Effector memory CD4-positive, alpha-beta T cell (primary cell): ENCODE data around the gene ZNF544.
"Not testable (repeated sequence)": the region's sequence is repeated elsewhere in the genome, so short reads cannot be mapped to it uniquely, and the experiment has no call there.

Experiments used
- DNase-seq, 3 donors: peaks; one replicate each; pipeline ENCODE4 v3.0.0-alpha.2; 2020
- H3K27ac ChIP-seq: 2 replicates; pipeline ENCODE4 v1.7.0; 2013; ENCODE audit warnings: mild to moderate bottlenecking, low read length, moderate library complexity; ENCODE audit not compliant: insufficient read depth, poor library complexity, severe bottlenecking
- H3K27me3 ChIP-seq: replicated peaks from 2 replicates; pipeline ENCODE4 v1.7.0; 2013; ENCODE audit warnings: mild to moderate bottlenecking, low read length; ENCODE audit not compliant: insufficient read depth, control insufficient read depth, poor library complexity, severe bottlenecking
- H3K36me3 ChIP-seq: 2 replicates; pipeline ENCODE4 v1.7.0; 2013; ENCODE audit warnings: mild to moderate bottlenecking, low read length, moderate library complexity; ENCODE audit not compliant: control insufficient read depth, insufficient read depth
- H3K4me1 ChIP-seq: 2 replicates; pipeline ENCODE4 v1.7.0; 2013; ENCODE audit warnings: low read length, mild to moderate bottlenecking; ENCODE audit not compliant: control insufficient read depth, insufficient read depth, poor library complexity, severe bottlenecking
- H3K4me3 ChIP-seq: 2 replicates; pipeline ENCODE4 v1.7.0; 2013; ENCODE audit warnings: low read length, low read depth, mild to moderate bottlenecking; ENCODE audit not compliant: insufficient read depth, poor library complexity, severe bottlenecking
- H3K9me3 ChIP-seq: 2 replicates; pipeline ENCODE4 v1.7.0; 2013; ENCODE audit warnings: mild to moderate bottlenecking, low read length, moderate library complexity; ENCODE audit not compliant: control insufficient read depth

Gene ZNF544

DNA sequence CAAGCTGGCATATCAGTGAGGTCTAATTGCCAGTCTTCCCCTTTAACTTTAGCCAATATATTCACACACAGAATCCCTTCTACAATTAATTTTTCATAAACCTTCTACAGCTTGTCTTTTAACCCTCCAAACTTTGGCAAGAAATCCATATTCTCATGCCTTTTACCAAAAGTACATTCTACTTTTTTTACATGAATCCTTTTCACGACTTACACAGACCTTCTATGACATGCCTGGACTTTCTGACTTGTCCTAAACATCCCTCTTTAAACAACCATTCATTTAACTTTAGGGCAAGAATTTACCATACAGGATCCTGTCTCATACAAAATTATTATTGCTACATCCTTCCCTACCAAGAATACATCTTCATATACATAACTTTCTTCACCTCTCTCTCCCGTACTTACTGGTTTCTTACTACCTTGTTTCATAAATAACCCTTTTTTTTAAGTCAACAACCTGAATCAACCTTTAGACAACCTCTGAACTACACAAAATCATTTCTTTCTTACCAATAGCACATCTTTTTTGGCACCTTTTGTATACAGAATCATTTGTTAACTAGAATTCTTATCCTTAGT lies 23.5 kb downstream of the ZNF544 start:
- DNase-seq, result no peak
- Histone ChIP-seq H3K4me1 (no peaks in the 10 kb centered on the region), H3K27ac (no peak overlapping the region), H3K27me3 (no peaks in the 10 kb centered on the region), H3K4me3 (no peak overlapping the region), H3K9me3 (peaks cover 78% of the 10 kb centered on the region), H3K36me3 (peaks cover 81% of the 10 kb centered on the region)

DNA sequence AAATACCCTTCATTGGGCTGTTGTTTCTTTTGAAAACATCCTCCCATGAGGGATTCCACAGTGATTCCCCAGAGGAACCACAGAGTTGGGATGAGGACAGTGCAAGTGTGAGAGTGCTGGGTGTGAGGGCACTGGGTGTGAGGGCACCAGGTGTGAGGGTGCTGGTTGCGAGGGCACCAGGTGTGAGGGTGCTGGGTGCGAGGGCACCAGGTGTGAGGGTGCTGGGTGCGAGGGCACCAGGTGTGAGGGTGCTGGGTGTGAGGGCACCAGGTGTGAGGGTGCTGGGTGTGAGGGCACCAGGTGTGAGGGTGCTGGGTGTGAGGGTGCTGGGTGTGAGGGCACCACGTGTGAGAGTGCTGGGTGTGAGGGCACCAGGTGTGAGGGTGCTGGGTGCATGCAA lies 29.5 kb downstream of the ZNF544 start:
- peaks cover 72% of the 10 kb centered on the region for H3K36me3 ChIP-seq

DNA sequence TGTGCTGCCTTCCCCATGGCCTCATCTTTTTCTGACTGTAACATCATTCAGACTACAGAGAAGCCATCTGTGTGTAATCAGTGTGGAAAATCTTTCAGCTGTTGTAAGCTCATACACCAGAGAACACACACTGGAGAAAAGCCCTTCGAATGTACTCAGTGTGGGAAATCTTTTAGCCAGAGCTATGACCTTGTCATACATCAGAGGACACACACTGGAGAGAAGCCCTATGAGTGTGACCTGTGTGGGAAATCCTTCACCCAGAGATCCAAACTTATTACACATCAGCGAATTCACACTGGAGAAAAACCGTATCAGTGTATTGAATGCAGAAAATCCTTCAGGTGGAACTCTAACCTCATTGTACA lies 32.9 kb downstream of the ZNF544 start:
- no peak for DNase-seq
- no peak overlapping the region for H3K4me3 ChIP-seq
- no peaks in the 10 kb centered on the region for H3K27me3 ChIP-seq
- peaks cover 65% of the 10 kb centered on the region for H3K36me3 ChIP-seq
- no peak overlapping the region for H3K27ac ChIP-seq
- H3K9me3 ChIP-seq, result peaks cover 85% of the 10 kb centered on the region
- no peaks in the 10 kb centered on the region for H3K4me1 ChIP-seq

More for the DNA sequence above, 29.5 kb downstream of the ZNF544 start:
- not testable (repeated sequence) for H3K4me3 ChIP-seq, H3K4me1 ChIP-seq, H3K27me3 ChIP-seq, H3K27ac ChIP-seq, DNase-seq
- H3K9me3 ChIP-seq, result peaks cover 90% of the 10 kb centered on the region

DNA sequence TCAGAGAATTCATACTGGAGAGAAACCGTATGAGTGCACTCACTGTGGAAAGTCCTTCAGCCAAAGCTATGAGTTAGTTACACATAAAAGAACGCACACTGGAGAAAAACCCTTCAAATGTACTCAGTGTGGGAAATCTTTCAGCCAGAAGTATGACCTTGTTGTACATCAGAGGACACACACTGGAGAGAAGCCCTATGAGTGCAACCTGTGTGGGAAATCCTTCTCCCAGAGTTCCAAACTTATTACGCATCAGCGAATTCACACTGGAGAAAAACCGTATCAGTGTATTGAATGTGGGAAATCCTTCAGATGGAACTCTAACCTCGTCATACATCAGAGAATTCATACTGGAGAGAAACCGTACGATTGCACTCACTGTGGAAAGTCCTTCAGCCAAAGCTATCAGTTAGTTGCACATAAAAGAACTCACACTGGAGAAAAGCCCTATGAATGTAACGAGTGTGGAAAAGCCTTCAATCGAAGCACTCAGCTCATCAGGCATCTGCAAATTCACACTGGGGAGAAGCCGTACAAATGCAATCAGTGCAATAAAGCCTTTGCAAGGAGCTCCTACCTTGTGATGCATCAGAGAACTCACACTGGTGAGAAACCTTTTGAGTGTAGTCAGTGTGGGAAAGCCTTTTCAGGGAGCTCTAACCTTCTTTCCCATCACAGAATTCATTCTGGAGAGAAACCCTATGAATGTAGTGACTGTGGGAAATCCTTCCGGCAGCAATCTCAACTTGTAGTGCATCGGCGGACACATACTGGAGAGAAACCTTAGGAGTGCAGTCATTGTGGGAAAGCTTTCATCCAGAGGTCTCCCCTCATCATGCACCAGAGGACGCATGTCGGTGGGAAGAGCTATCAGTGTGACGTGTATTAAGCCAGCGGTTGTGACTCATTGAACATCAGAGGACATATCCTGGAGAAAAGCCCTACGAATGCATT lies 33.5 kb downstream of the ZNF544 start:
- Histone ChIP-seq H3K27ac (no peak overlapping the region), H3K4me3 (no peak overlapping the region), H3K36me3 (peaks cover 64% of the 10 kb centered on the region), H3K4me1 (no peaks in the 10 kb centered on the region), H3K9me3 (peaks cover 86% of the 10 kb centered on the region), H3K27me3 (no peaks in the 10 kb centered on the region)
- DNase-seq, result no peak

DNA sequence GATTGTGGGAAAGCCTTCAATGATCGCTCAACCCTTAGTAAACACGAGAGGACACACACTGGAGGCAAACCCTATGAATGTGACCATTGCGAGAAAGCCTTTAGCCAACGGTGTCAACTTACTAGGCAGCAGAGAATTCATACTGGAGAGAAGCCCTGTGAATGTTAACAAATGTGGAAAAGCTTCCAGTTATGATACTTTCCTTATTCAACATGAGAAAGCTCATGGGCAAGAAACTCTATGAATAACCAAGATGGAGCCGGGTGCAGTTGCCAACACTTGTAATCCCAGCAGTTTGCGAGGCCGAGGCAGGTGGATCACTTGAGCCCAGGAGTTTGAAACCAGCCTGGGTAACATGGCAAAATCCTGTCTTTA lies 34.2 kb downstream of the ZNF544 start:
- H3K4me1 ChIP-seq, result no peaks in the 10 kb centered on the region
- no peak for DNase-seq
- peaks cover 80% of the 10 kb centered on the region for H3K9me3 ChIP-seq
- H3K4me3 ChIP-seq, result no peak overlapping the region
- no peaks in the 10 kb centered on the region for H3K27me3 ChIP-seq
- peaks cover 60% of the 10 kb centered on the region for H3K36me3 ChIP-seq
- H3K27ac ChIP-seq, result no peak overlapping the region

DNA sequence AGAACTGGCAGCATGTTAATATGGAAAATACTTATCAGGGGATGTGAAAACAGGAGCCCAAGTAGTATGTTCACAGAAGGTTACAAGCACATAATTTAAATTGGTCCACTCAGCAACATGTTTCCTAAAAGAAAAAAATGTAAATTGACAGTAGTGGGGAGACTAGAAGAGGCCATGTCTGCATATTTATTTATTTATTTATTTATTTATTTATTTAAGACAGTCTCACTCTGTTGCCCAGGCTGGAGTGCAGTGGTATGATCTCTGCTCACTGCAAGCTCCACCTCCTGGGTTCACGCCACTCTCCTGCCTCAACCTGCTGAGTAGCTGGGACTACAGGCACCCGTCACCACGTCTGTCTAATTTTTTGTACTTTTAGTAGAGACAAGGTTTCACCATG lies 36.4 kb downstream of the ZNF544 start:
- H3K4me3 ChIP-seq, result no peak overlapping the region
- H3K27ac ChIP-seq, result no peak overlapping the region
- no peaks in the 10 kb centered on the region for H3K4me1 ChIP-seq
- H3K9me3 ChIP-seq, result peaks cover 67% of the 10 kb centered on the region
- no peak for DNase-seq
- H3K27me3 ChIP-seq, result no peaks in the 10 kb centered on the region
- peaks cover 42% of the 10 kb centered on the region for H3K36me3 ChIP-seq

DNA sequence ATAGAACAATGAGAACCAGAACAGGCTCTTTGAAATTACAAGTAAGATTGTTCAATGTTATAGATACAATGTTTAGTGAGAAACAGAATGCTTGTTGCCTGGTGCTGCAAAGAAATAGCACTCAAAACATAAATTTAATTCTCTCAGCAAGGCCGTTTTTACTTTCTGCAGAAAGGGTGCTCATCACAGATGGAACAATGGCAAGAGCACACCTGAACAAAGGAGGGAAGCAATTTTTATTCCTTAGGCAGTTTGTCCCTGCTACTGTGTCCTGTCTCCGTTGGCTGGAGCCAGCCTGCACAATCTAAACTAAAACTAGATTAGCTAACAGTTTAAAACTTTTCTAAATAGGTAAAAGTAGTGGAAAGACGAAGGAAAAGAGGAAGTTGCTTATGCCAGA lies 39.6 kb downstream of the ZNF544 start:
- Histone ChIP-seq H3K4me3 (no peak overlapping the region), H3K27ac (no peak overlapping the region), H3K27me3 (no peaks in the 10 kb centered on the region), H3K9me3 (peaks cover 43% of the 10 kb centered on the region), H3K4me1 (no peaks in the 10 kb centered on the region), H3K36me3 (peaks cover 16% of the 10 kb centered on the region)
- DNase-seq, result no peak

DNA sequence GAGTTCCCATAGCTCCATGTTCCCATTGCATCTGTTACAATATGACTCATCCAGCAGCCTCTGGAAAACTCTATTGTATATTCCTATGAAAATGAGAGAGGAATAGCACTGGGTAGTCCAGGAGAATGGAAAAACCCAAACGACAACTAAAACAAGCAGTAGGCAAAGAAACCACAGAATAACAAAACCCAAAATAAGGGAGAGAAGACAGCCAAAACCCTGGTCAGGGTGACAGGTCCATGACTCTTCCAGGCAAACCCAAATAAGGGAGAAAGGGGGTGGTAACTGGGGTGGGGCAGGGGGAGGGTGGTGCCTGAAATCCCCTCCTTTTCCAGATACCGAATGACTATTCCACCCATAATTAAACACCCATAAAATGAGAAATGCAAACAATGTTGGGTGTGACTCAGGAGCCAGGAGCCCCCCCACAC lies 46.1 kb downstream of the ZNF544 start:
- Histone ChIP-seq H3K27me3 (no peaks in the 10 kb centered on the region), H3K27ac (no peak overlapping the region), H3K9me3 (peaks cover 16% of the 10 kb centered on the region), H3K4me3 (no peak overlapping the region), H3K4me1 (peaks cover 5% of the 10 kb centered on the region), H3K36me3 (peaks cover 16% of the 10 kb centered on the region)
- no peak for DNase-seq

DNA sequence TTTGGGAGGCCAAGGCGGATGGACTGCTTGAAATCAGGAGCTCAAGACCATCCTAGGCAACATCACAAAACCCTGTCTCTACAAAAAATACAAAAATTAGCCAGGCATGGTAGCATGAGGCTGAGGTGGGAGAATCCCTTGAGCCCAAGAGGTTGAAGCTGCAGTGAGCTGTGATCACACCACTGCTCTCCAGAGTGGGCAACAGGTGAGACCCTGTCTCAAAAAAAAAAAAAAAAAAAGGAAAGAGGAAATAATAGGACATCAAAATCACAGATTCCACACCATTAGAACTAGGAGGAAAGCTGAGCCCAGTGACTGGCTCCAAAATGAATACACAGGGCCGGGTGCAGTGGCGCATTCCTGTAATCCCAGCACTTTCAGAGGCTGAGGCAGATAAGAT lies 46.9 kb downstream of the ZNF544 start:
- Histone ChIP-seq H3K27me3 (no peaks in the 10 kb centered on the region), H3K27ac (no peak overlapping the region), H3K9me3 (peaks cover 15% of the 10 kb centered on the region), H3K36me3 (peaks cover 16% of the 10 kb centered on the region), H3K4me3 (no peak overlapping the region), H3K4me1 (peaks cover 6% of the 10 kb centered on the region)
- no peak for DNase-seq

DNA sequence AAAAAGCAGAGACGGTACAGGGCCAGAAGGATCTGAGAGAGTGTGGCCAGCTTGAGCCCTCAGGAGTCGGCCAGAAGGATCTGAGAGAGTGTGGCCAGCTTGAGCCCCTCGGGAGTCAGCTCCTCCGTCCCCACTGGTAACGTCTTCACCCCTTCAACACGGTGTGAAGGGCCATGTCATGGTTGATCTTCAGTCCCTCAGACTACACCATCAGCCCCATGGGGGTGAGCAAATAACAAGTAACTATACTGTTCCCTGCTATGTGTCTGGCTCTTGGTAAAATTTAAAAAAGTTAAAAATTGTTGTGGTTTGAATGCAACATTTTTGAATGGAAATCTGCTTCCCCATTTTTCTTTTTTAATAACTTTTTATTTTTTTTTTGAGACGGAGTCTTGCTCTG lies 48.5 kb downstream of the ZNF544 start:
- Histone ChIP-seq H3K4me3 (no peak overlapping the region), H3K27me3 (no peaks in the 10 kb centered on the region), H3K4me1 (peaks cover 6% of the 10 kb centered on the region), H3K36me3 (peaks cover 16% of the 10 kb centered on the region), H3K9me3 (peaks cover 7% of the 10 kb centered on the region), H3K27ac (no peak overlapping the region)
- DNase-seq, result no peak
